Jurkat, Clone E6-1 (cell line): ENCODE data around the gene EVC.
"Not testable (repeated sequence)": the region's sequence is repeated elsewhere in the genome, so short reads cannot be mapped to it uniquely, and the experiment has no call there.

Experiments
- DNase-seq: peaks from one replicate; pipeline ENCODE4 v3.0.0-alpha.2; 2011; ENCODE audit warnings: low read depth, low spot score
- H3K4me3 ChIP-seq: 2 replicates; pipeline ENCODE4 v1.5.1; 2011; ENCODE audit warnings: mild to moderate bottlenecking, low read length, control low read depth, moderate library complexity

The EVC gene

GRCh38 chr4:5801696-5802095 is 90.7 kb downstream of the EVC start:
- no peak for DNase-seq
- H3K4me3 ChIP-seq: no peak overlapping the region

- DNase-seq: no peak
- H3K4me3 ChIP-seq: no peak overlapping the region
Measured at GRCh38 chr4:5802565-5802964, 91.6 kb downstream of the EVC start.

DNA sequence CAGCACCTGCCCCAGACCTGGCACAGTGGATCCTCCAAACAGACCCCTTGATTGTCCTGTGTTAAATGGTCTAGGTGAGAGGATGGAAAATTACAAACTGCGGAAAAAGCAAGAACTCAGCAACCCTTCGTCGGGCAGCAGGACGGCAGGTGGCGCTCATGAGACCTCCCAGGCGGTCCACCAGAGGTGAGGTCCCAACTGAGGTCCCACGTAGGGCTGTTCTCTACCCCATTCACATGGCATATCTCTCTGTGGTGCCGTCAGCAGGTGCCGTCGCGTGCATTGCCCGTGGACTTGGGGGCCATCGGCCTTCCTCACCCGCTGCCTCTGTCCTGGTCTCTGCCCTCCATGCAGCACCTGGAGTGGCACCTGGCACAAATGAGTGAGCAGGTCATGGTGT is 93.7 kb downstream of the EVC start:
- H3K4me3 ChIP-seq: no peak overlapping the region
- no peak for DNase-seq

DNA sequence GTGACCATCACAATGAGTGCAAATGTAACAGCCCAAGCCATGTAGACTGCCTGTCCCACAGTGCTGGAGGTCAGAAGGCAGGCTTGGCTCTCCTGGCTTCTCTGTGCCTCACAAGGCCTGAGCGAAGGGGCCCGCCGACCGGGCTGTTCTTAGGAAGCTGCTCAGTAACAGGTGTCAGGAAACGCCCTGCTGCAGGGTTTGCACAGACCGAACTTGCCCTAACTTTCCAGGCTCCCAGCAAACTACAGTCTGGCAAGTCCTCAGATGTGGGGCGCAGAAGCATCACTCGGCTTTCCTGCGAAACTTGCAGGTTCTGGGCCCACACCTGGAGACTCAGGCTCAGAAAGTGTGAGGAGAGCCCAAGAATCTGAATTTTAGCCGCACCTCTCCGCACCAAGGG is 94.3 kb downstream of the EVC start:
- DNase-seq: no peak
- H3K4me3 ChIP-seq: no peak overlapping the region

- DNase-seq: no peak
- no peak overlapping the region for H3K4me3 ChIP-seq
Measured at GRCh38 chr4:5808081-5808741, 97.2 kb downstream of the EVC start.

DNA sequence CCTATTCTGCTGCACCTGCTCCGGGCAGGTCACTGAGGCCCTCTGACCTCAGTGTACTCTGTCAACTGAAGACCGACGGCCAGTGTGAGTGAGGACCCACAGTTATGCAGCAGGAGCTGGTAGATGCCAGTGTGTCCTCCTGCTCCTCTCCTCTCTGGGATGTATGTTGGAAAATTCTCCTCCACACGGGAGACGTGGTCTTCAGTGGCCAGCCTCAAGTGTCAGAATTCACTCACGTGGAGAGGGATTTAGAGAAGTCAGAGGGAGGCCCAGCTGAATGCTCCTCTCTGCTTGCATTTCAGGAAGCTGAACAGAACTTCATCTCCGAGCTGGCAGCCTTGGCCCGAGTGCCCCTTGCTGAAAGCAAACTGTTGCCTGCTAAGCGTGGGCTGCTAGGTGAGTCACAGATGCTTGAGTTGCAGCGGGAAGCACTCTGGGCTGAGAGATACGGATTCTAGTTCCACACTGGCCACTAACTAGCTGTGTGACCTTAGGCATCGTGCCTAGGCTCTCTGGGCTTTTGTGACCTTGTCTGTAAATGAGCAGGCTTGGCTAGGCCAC is 98.3 kb downstream of the EVC start:
- no peak for DNase-seq
- H3K4me3 ChIP-seq: no peak overlapping the region

GRCh38 chr4:5810151-5810550 is 99.2 kb downstream of the EVC start:
- DNase-seq: no peak
- no peak overlapping the region for H3K4me3 ChIP-seq

DNA sequence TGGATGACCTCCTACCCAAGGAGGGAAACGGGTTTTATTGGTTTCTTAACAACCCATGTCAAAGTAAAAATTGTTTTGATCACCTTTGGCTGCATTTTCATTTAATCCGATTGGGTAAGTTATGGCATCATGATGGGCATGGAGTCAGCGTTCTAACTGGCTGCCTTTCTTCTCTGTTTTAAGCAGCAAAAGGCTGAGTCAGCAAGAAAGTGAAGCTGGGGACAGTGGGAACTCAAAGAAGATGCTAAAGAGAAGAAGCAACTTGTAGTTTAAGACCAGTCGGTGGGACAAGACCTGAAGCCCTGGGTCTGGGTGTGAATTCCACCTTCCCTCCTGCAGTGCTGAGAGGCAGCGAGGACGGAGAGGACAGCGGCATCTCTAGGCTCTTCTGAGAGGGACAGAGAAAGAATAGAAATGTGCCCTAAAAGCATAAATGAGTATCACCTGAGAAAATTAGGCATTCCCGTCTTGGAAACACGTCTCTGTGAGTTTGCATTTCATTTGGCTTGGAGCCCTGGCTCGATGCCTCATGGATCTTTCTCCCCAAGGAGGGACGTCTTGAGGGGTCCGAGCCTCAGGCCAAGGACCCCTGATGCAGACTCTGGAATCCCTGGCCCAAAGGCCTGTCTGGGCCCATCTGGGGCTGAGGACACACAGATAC is 99.9 kb downstream of the EVC start:
- H3K4me3 ChIP-seq: no peak overlapping the region
- DNase-seq: no peak

DNA sequence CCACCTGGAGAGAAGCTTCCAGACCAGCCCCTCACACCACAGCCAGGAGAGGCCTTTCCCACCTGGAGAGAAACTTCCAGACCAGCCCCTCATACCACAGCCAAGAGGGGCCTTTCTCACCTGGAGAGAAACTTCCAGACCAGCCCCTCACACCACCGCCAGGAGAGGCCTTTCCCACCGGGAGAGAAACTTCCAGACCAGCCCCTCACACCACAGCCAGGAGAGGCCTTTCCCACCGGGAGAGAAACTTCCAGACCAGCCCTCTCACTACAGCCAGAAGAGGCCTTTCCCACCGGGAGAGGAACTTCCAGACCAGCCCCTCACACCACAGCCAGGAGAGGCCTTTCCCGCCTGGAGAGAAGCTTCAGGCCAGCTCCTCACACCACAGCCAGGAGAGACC is 101.1 kb downstream of the EVC start:
- not testable (repeated sequence) for DNase-seq, H3K4me3 ChIP-seq

GRCh38 chr4:5812506-5813229 is 101.7 kb downstream of the EVC start:
- peak; percentile 69 for DNase-seq
- no peak overlapping the region for H3K4me3 ChIP-seq

DNA sequence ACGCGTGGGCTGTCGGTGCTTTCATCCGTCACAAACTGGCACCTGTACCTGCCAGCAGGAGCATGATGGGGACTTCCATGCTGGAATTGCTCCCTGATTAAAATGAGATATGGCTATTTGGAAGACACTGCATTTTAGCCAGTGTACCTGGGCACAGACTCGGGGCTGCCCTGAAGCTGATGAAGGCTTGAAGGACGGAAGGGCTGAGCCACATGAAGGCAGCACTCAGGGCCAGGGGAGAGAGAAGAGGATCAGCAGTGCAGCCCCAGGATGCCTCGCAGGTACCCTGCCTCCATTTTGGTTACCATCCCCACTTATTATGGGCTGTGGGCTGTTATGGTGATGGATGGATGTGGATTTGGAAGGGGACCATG is 102.9 kb downstream of the EVC start:
- no peak for DNase-seq
- no peak overlapping the region for H3K4me3 ChIP-seq

- H3K4me3 ChIP-seq: no peak overlapping the region
- DNase-seq: no peak
Measured at GRCh38 chr4:5814421-5814820, 103.4 kb downstream of the EVC start.

DNA sequence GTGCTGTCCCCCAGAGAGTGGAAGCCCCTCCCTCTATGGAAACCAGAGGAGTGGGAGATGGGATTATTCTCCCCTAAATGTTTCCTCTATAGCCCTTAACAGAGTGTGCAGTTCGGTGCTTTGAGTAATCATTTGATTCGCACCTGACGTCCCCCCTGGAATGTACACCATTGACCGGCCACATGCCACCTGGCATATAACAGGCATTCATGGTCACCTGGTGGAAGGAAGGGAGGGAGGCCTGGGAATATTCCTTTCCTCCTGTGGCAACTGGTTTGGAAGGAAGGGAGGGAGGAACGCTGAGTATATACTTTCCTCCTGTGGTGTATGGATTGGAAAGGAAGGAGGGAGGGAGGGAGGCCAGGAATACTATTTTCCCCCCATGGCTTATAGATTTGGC is 104.6 kb downstream of the EVC start:
- DNase-seq: no peak
- no peak overlapping the region for H3K4me3 ChIP-seq

DNA sequence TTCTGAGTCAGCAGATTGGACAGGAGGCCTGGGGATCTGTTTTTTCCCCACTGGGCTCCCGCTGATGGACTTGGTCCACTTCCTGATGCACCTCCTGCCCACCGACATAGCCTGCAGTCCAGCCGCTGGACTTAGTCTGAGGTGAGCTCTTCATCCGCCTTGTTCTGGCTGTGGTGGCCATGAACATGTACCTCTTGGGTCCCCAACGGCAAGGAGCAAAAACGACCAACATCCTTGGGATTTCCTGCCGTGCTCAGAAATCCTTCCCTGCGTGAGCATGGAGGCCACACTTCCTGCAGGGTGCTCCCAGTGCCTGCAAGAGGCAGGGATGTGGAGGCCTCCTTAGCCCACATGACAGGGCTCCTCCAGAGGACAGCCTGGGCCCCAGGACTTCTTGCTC is 105.1 kb downstream of the EVC start:
- no peak overlapping the region for H3K4me3 ChIP-seq
- no peak for DNase-seq

DNA sequence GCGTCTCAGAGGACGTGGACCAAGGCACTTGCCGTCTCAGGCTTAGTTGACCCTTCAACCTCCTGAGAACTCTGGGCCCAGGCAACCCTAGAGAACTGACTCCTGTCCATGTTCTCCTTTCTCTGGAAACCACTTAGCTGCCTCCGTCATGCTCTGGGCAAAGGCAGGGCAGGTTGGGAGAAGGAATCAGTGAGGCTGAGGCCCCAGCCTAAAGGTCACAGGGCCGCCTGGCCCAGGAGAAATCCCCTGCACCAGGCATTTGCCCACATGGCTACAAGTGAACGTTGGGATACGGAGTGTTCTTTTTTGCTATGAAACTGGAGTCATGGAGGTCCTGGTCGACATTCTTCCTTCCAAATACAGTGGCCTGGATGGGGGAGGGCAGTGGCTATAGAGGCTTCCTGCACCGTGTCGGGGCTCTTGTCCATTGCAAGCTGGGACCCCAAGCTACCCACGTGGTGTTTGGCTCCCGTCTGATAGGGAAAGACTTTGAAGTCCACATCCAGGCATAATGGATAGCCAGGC is 105.9 kb downstream of the EVC start:
- DNase-seq: no peak
- no peak overlapping the region for H3K4me3 ChIP-seq

DNA sequence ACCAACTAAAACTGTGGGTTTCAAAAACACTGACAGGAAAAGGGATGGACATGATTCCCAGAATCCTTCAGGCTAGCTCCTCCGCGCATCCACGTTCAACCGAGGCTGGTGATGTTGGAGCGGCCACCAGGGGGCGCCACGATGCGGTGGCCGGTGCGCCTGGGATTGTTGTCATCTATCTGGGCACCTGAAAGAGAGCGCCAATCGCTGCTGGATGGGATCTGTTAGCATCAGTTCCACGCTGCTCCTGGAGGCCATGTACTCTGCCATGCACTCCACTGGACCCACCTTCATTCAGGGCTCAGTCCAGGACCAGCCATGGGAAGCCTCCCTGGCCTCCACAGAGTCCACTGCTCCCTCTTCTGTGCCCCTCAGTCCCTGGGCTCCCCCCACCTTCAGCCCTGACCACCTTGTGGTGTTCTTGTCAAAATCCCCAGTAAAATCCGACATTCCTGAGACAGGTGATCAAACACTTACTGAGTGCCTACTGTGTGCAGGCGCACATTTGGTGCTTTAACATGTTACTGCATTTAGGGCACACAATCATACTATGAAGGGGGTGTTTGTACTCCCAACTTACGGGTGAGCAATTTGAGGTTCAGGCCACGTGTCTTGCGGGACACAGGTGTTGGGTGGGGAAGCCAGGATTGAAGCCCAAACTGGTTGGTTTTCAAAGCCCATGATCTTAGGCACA is 110.8 kb downstream of the EVC start:
- no peak for DNase-seq
- H3K4me3 ChIP-seq: no peak overlapping the region

DNA sequence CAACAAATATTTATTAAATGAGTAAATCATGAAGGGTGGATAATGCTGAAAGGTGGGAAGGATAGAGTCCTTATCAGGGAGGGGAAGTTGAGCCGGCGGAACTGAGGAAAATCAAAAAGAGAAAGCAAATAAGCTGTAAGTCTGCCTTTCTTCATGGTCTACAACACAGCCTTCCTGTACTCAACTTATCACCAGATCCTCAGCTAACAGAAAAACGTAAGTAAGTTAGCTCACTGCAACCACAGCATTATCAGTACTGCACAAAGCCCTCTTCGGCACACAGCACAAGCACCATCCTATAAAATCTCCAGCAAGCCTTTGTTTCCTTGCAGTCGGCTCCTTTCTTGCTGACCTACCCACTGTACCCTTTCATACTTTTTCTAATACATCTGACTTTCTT is 111.6 kb downstream of the EVC start:
- DNase-seq: no peak
- no peak overlapping the region for H3K4me3 ChIP-seq

- no peak overlapping the region for H3K4me3 ChIP-seq
- no peak for DNase-seq
Measured at GRCh38 chr4:5823542-5824211, 112.7 kb downstream of the EVC start.

GRCh38 chr4:5824227-5824626 is 113.2 kb downstream of the EVC start:
- no peak overlapping the region for H3K4me3 ChIP-seq
- DNase-seq: no peak
